Astrocyte (in vitro differentiated cells and primary cell): ENCODE measurements around the gene GSTA1. TPM values are rescaled to one million over a fixed set of nuclear protein-coding genes. Genes with fewer than 3 reads are reported as not detected.

Source experiments
- DNase-seq: peaks from one replicate; pipeline ENCODE4 v3.0.0-alpha.2; 2010; ENCODE audit warnings: low read depth
- FAIRE-seq: peaks from 2 replicates; lab custom pipeline; 2011; peaks lifted over from hg19 to GRCh38; lab: Jason Lieb, UNC
- H2AFZ ChIP-seq: 2 replicates; pipeline ENCODE4 v1.6.0; 2012; ENCODE audit warnings: low read depth, low read length, inconsistent platforms
- H3K27ac ChIP-seq: 2 replicates; pipeline ENCODE4 v1.5.1; 2011; ENCODE audit warnings: low read depth, low read length, inconsistent platforms
- H3K27me3 ChIP-seq: 2 replicates; pipeline ENCODE4 v1.6.0; 2011; ENCODE audit warnings: low read length, inconsistent platforms; ENCODE audit not compliant: insufficient read depth
- H3K36me3 ChIP-seq: 2 replicates; pipeline ENCODE4 v1.5.1; 2011; ENCODE audit warnings: low read length, inconsistent platforms; ENCODE audit not compliant: insufficient read depth
- H3K4me1 ChIP-seq: 2 replicates; pipeline ENCODE4 v1.5.1; 2011; ENCODE audit warnings: low read length, inconsistent platforms; ENCODE audit not compliant: insufficient read depth
- H3K4me2 ChIP-seq: 2 replicates; pipeline ENCODE4 v1.6.0; 2012; ENCODE audit warnings: low read length, inconsistent platforms
- H3K4me3 ChIP-seq: 2 replicates; pipeline ENCODE4 v1.5.1; 2011; ENCODE audit warnings: low read depth, mild to moderate bottlenecking, low read length, inconsistent platforms; ENCODE audit not compliant: insufficient read depth
- H3K79me2 ChIP-seq: 2 replicates; pipeline ENCODE4 v1.6.0; 2012; ENCODE audit warnings: mild to moderate bottlenecking, low read length, inconsistent platforms; ENCODE audit not compliant: insufficient read depth
- H3K9ac ChIP-seq: 2 replicates; pipeline ENCODE4 v1.6.0; 2012; ENCODE audit warnings: mild to moderate bottlenecking, low read length, inconsistent platforms
- H3K9me3 ChIP-seq: 2 replicates; pipeline ENCODE4 v1.5.1; 2012; ENCODE audit warnings: low read depth, mild to moderate bottlenecking, low read length, inconsistent platforms; ENCODE audit not compliant: insufficient read depth
- H4K20me1 ChIP-seq: 2 replicates; pipeline ENCODE4 v1.6.0; 2012; ENCODE audit warnings: low read length, inconsistent platforms; ENCODE audit not compliant: insufficient read depth
- H3K27ac Mint-ChIP-seq: one replicate; pipeline ENCODE4 v1.8.0; 2021; ENCODE audit warnings: mild to moderate bottlenecking, mixed read lengths; ENCODE audit not compliant: unreplicated experiment
- H3K27me3 Mint-ChIP-seq: one replicate; pipeline ENCODE4 v1.8.0; 2021; ENCODE audit warnings: low read depth, mixed read lengths; ENCODE audit not compliant: unreplicated experiment
- H3K36me3 Mint-ChIP-seq: one replicate; pipeline ENCODE4 v1.8.0; 2021; ENCODE audit warnings: low read depth, mixed read lengths; ENCODE audit not compliant: unreplicated experiment
- H3K4me1 Mint-ChIP-seq: one replicate; pipeline ENCODE4 v1.8.0; 2021; ENCODE audit warnings: low read depth, mixed read lengths; ENCODE audit not compliant: unreplicated experiment
- H3K4me3 Mint-ChIP-seq: one replicate; pipeline ENCODE4 v1.8.0; 2021; ENCODE audit warnings: mild to moderate bottlenecking, moderate library complexity, mixed read lengths; ENCODE audit not compliant: unreplicated experiment
- H3K9me3 Mint-ChIP-seq: one replicate; pipeline ENCODE4 v1.8.0; 2021; ENCODE audit warnings: mild to moderate bottlenecking, mixed read lengths; ENCODE audit not compliant: unreplicated experiment
- CTCF ChIP-seq: IDR thresholded peaks from 2 replicates; pipeline ENCODE4 v1.5.1; 2011; ENCODE audit warnings: low read depth, mild to moderate bottlenecking, inconsistent platforms, low read length, moderate library complexity; ENCODE audit not compliant: insufficient read depth
- EZH2 ChIP-seq: IDR thresholded peaks from 2 replicates; pipeline ENCODE4 v1.6.1; 2012; ENCODE audit warnings: mild to moderate bottlenecking, low read length, inconsistent platforms; ENCODE audit not compliant: insufficient read depth
- total RNA-seq: library from RNA; stranded (reverse); gene quantifications from 2 replicates; pipeline ENCODE4 v1.2.1, GENCODE V29; 2021

The GSTA1 gene
- total RNA-seq, 1 donor from 2014 or later = 0.39 TPM

GRCh38 chr6:52843605-52844004 lies 40.0 kb upstream of the GSTA1 start:
- H3K36me3 Mint-ChIP-seq = no peaks in the 10 kb centered on the region
- FAIRE-seq = no peak

GRCh38 chr6:52840763-52841585 lies 37.4 kb upstream of the GSTA1 start, which contains the start of gene GSTA5:
GSTA5 (minus strand) TSS chr6:52840813.
- H3K27ac Mint-ChIP-seq = no peak within 1 kb of the TSS
- DNase-seq (peak; percentile 61), FAIRE-seq (no peak)
- Histone ChIP-seq H3K4me1 (no peaks in the 10 kb centered on the region), H3K4me2 (no peak within 1 kb of the TSS), H3K27ac (no peak within 1 kb of the TSS), H3K4me3 (no peak within 1 kb of the TSS), H2AFZ (no peak within 1 kb of the TSS), H3K79me2 (no peaks in the 10 kb centered on the region), H3K9ac (no peak within 1 kb of the TSS), H4K20me1 (no peaks in the 10 kb centered on the region), H3K27me3 (peaks cover 6% of the 10 kb centered on the region), H3K36me3 (no peaks in the 10 kb centered on the region), H3K9me3 (no peaks in the 10 kb centered on the region)
- H3K4me1 Mint-ChIP-seq = no peaks in the 10 kb centered on the region
- no peak within 1 kb of the TSS for H3K4me3 Mint-ChIP-seq
- TF ChIP-seq EZH2 (no peak), CTCF (no peak)
- H3K36me3 Mint-ChIP-seq = no peaks in the 10 kb centered on the region
- peaks cover 13% of the 10 kb centered on the region for H3K27me3 Mint-ChIP-seq
- peaks cover 1% of the 10 kb centered on the region for H3K9me3 Mint-ChIP-seq

More at GRCh38 chr6:52843605-52844004, 40.0 kb upstream of the GSTA1 start:
- H2AFZ ChIP-seq = no peak overlapping the region
- H3K27ac ChIP-seq = no peak overlapping the region
- no peaks in the 10 kb centered on the region for H3K36me3 ChIP-seq
- no peaks in the 10 kb centered on the region for H4K20me1 ChIP-seq
- TF ChIP-seq EZH2 (no peak), CTCF (no peak)
- H3K4me2 ChIP-seq = no peak overlapping the region
- H3K27me3 ChIP-seq = no peaks in the 10 kb centered on the region
- H3K4me1 ChIP-seq = no peaks in the 10 kb centered on the region
- DNase-seq = no peak
- Mint-ChIP-seq H3K27me3 (peaks cover 8% of the 10 kb centered on the region), H3K4me1 (no peaks in the 10 kb centered on the region), H3K9me3 (peaks cover 3% of the 10 kb centered on the region), H3K27ac (no peak overlapping the region), H3K4me3 (no peak overlapping the region)
- H3K79me2 ChIP-seq = no peaks in the 10 kb centered on the region
- H3K9me3 ChIP-seq = no peaks in the 10 kb centered on the region
- no peak overlapping the region for H3K4me3 ChIP-seq
- H3K9ac ChIP-seq = no peak overlapping the region
